HG03432 (cell line): ENCODE results near the gene ADIPOR1.
"Not testable (repeated sequence)": the region's sequence is repeated elsewhere in the genome, so short reads cannot be mapped to it uniquely, and the experiment has no call there.

Source experiments
- ATAC-seq: cut with Tn5 transposase; IDR thresholded peaks from one replicate; pipeline ENCODE4 v1.9.1; 2021; ENCODE audit warnings: mild to moderate bottlenecking, moderate library complexity; ENCODE audit not compliant: unreplicated experiment

Gene ADIPOR1

GRCh38 chr1:202940561-202940960 is 17.6 kb downstream of the ADIPOR1 start:
- no peak for ATAC-seq

DNA sequence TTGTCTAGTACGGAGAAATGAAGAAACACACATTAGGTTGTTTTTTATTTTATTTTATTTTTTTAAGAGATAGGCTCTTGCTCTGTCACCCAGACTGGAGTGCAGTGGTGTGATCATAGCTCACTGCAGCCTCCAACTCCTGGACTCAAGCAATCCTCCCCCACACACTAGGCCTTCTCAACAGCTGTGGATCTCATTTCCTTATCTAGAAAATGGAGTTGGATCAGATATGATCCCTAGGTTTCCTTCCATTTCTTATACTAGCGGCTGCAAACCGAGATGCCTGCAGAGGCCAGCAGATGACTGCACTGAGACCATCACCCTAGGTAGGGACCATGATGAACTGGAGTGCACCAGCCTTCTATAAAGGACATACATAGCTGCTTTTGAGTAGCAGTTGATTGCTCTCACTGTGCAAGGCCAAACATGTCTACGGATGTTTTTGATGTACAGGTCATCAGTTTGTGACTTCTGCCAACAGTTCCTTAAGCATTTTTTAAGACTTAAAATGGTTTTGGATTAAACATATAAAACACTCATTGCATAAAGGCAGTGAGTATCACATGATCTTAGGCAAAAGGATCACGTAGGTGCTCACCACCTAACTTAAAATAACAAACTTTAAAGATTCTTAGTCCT is 19.7 kb downstream of the ADIPOR1 start:
- ATAC-seq, result no peak

GRCh38 chr1:202936409-202936808 is 21.7 kb downstream of the ADIPOR1 start:
- ATAC-seq, result not testable (repeated sequence)

GRCh38 chr1:202935844-202936243 is 22.3 kb downstream of the ADIPOR1 start:
- ATAC-seq, result no peak

DNA sequence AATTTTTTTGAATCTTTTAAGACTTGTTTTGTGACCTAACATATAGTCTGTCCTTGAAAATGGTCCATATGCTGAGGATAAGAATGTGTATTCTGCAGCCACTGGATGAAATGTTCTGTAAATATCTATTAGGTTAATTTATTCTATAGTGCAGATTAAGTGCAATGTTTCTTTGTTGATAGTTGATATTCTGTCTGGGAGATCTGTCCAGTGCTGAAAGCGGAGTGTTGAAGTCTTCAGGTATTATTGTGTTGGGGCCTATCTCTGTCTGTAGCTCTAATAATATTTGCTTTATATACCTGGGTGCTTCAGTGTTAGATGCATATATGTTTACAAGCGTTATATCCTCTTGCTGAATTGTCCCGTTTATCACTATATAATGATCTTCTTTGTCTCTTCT is 23.4 kb downstream of the ADIPOR1 start:
- no peak for ATAC-seq

GRCh38 chr1:202932476-202932875 is 25.6 kb downstream of the ADIPOR1 start:
- no peak for ATAC-seq

GRCh38 chr1:202926581-202927491 is 31.3 kb downstream of the ADIPOR1 start, which contains the start of gene KLHL12:
Gene KLHL12 (minus strand): TSS chr1:202927234. CDS start chr1:202925162, 2,072 bp downstream.
- ATAC-seq, result peak; percentile 95

DNA sequence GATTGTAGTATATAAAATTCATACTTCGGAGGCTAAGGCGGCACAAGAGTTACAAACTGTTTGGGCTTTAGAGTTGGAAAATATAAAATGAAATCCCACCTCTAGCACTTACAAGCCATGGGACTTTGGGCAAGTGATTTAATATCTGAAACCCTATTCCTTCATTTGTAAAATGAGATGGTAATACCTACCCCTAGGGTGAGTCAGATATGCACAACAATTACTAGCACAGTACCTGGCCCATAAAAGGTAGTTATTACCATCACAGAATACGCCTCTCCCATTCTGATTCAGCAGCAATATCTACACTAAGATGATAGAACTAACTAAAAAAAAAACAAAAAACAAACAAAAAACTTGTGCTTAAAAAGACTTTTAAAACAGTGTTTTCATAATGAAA is 34.6 kb downstream of the ADIPOR1 start:
- no peak for ATAC-seq

DNA sequence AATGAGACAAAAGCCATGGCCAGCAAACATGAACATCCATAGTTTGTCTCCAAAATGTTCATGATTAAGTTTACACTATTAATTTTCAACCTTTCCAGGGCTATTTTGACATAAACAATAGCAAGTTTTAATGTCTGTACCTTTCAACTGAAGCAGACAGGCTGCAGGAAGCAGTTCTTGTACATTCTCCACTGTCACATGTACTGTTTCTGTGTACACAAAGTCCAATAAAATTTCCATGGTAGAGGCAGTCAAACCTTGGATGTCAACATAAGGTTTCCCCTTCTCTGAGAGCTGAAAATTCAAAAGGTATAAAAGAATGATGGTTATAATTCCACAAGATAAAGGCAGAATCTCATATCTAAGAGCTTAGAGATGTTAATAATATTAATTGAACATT is 38.5 kb downstream of the ADIPOR1 start:
- no peak for ATAC-seq

- no peak for ATAC-seq
Measured at GRCh38 chr1:202915146-202915545, 43.0 kb downstream of the ADIPOR1 start.

DNA sequence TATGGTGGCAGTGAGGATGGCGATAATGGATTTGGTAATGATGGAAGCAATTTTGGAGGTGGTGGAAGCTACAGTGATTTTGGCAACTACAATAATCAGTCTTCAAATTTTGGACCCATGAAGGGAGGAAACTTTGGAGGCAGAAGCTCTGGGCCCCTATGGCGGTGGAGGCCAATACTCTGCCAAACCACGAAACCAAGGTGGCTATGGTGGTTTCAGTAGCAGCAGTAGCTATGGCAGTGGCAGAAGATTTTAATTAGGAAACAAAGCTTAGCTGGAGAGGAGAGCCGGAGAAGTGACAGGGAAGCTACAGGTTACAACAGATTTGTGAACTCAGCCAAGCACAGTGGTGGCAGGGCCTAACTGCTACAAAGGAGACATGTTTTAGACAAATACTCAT is 45.6 kb downstream of the ADIPOR1 start:
- not testable (repeated sequence) for ATAC-seq

GRCh38 chr1:202909494-202909893 is 48.6 kb downstream of the ADIPOR1 start:
- no peak for ATAC-seq

DNA sequence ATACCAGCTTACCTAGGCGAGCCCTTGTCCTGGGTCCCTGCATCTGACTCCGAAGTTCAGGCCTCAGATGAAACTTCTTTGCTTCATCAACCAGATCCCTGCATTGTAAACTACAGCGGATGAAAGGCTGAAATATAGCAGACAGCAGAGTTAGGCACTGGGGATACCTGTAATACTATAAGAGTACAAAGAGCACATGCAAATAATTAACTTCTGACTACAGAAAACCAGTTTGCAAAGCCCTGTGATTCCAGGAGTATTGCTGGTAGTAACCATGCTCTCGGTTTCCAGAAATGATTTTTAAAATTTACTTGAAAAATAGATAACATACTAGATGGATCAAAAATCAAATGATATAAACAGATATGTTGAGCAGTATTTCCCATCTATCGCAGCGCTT is 49.1 kb downstream of the ADIPOR1 start:
- ATAC-seq, result no peak

DNA sequence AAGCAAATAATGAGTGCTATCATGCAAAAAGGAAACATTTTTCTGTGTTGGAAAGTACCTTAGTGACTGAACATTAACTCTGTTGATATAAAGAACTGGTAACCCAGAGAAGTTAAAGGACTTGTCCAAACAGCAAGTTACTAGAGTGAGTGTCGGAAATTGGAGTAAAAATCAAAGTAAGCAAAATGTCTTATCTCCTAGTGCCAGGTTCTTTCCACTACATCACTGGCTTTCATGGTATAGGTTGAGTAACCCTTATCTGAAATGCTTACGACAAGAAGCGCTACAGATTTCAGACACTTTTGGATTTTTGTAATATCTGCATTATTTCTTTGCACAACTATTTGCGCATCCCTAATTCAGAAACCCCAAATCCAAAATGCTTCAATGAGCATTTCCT is 52.8 kb downstream of the ADIPOR1 start:
- no peak for ATAC-seq

DNA sequence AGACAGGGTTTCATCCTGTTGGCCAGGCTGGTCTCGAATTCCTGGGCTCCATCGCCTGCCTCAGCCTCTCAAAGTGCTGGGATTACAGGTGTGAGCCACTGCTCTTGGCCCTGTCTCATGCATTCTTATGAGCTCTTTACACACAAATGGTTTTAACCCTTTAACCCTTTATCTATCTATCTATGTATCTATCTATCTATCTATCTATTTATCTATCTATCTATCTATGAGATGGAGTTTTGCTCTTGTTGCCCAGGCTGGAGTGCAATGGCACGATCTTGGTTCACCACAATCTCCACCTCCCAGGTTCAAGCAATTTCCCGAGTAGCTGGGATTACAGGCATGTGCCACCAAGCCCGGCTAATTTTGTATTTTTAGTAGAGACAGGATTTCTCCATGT is 54.3 kb downstream of the ADIPOR1 start:
- ATAC-seq, result not testable (repeated sequence)

GRCh38 chr1:202901555-202901954 is 56.6 kb downstream of the ADIPOR1 start:
- no peak for ATAC-seq

DNA sequence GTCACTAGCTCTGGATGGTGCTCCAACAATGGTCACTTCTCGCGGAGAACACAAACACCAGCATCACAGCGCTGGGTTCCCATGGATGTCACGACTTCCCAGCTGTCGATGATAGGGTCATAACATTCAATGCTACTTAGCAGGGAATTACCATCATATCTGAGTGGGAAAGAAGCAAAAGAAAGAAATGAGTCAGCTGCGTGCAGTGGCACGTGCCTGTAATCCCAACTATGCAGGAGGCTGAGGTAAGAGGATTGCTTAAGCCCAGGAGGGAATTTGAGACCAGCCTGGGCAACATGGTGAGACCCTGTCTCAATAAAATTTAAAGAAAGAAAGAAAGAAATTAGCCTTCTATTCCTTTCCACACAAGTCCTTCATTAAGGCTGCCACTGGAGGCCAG is 65.6 kb downstream of the ADIPOR1 start:
- ATAC-seq, result no peak
